Measurements from ENCODE around the gene PAPPA.

The PAPPA gene

DNA sequence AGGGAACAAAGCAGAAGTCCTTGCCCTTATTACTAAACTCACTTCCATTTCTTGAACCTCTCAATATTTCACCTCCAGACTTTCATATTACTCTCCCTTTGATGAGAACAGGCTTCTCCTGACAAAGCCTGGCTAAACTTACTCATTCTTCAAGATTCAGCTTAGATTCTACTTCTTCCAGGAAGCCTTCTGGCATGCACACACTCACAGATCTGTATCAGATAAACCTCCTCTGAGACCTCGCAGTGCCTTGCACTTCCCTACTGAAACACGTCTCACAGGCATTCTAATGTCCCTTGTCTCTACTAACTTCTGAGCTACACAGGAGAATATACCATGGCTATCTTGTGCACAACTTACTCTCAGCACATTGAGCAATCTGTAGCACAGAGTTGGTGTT is 16.6 kb upstream of the PAPPA start:
- H3K36me3 ChIP-seq (ENCODE audit: low read length): no peaks in the 10 kb centered on the region
- no peaks in the 10 kb centered on the region for H3F3A ChIP-seq (ENCODE audit: insufficient read depth)
- H3K9me2 ChIP-seq (replicated peaks; ENCODE audit: insufficient read depth, low read length): no peaks in the 10 kb centered on the region
- no peaks in the 10 kb centered on the region for H3K79me2 ChIP-seq (ENCODE audit: insufficient read depth, low read length)
- no peak overlapping the region for H2AFZ ChIP-seq (ENCODE audit: low read depth, low read length, severe bottlenecking)
- H3K27ac ChIP-seq (ENCODE audit: low read depth, low read length): no peak overlapping the region
- no peak overlapping the region for H3K4me2 ChIP-seq (ENCODE audit: low read depth, low read length, poor library complexity, severe bottlenecking)
- H3K9ac ChIP-seq (ENCODE audit: low read length): no peak overlapping the region
- no peak for TF ChIP-seq EZH2phosphoT487 (conservative IDR thresholded peaks at IDR 0.05; ENCODE audit: low read length)
- TF ChIP-seq, protein P1, sequence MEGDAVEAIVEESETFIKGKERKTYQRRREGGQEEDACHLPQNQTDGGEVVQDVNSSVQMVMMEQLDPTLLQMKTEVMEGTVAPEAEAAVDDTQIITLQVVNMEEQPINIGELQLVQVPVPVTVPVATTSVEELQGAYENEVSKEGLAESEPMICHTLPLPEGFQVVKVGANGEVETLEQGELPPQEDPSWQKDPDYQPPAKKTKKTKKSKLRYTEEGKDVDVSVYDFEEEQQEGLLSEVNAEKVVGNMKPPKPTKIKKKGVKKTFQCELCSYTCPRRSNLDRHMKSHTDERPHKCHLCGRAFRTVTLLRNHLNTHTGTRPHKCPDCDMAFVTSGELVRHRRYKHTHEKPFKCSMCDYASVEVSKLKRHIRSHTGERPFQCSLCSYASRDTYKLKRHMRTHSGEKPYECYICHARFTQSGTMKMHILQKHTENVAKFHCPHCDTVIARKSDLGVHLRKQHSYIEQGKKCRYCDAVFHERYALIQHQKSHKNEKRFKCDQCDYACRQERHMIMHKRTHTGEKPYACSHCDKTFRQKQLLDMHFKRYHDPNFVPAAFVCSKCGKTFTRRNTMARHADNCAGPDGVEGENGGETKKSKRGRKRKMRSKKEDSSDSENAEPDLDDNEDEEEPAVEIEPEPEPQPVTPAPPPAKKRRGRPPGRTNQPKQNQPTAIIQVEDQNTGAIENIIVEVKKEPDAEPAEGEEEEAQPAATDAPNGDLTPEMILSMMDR (IDR thresholded peaks at IDR 0.05; ENCODE audit: insufficient read depth, low read length, poor library complexity, severe bottlenecking): no peak
- H3K27me3 ChIP-seq (ENCODE audit: low read length): no peaks in the 10 kb centered on the region
- H3K4me3 ChIP-seq (ENCODE audit: insufficient read depth, low read length, poor library complexity, severe bottlenecking): no peak overlapping the region
- no peaks in the 10 kb centered on the region for H3K9me3 ChIP-seq (ENCODE audit: insufficient read depth, low read length)
- no peaks in the 10 kb centered on the region for H4K20me1 ChIP-seq (ENCODE audit: low read depth, low read length)

GRCh38 chr9:116137581-116137980 is 16.0 kb upstream of the PAPPA start:
- Histone ChIP-seq H4K20me1 (ENCODE audit: low read depth, low read length) (no peaks in the 10 kb centered on the region), H3K4me2 (ENCODE audit: low read depth, low read length, poor library complexity, severe bottlenecking) (no peak overlapping the region), H3K9me3 (ENCODE audit: insufficient read depth, low read length) (no peaks in the 10 kb centered on the region), H2AFZ (ENCODE audit: low read depth, low read length, severe bottlenecking) (no peak overlapping the region), H3K9ac (ENCODE audit: low read length) (no peak overlapping the region), H3K79me2 (ENCODE audit: insufficient read depth, low read length) (no peaks in the 10 kb centered on the region), H3K36me3 (ENCODE audit: low read length) (no peaks in the 10 kb centered on the region), H3K4me3 (ENCODE audit: insufficient read depth, low read length, poor library complexity, severe bottlenecking) (no peak overlapping the region), H3K9me2 (replicated peaks; ENCODE audit: insufficient read depth, low read length) (no peaks in the 10 kb centered on the region), H3K27ac (ENCODE audit: low read depth, low read length) (no peak overlapping the region), H3K27me3 (ENCODE audit: low read length) (no peaks in the 10 kb centered on the region), H3F3A (ENCODE audit: insufficient read depth) (no peaks in the 10 kb centered on the region)
- TF ChIP-seq EZH2phosphoT487 (conservative IDR thresholded peaks at IDR 0.05; ENCODE audit: low read length): no peak
- TF ChIP-seq, protein P1 (IDR thresholded peaks at IDR 0.05; ENCODE audit: insufficient read depth, low read length, poor library complexity, severe bottlenecking): no peak

DNA sequence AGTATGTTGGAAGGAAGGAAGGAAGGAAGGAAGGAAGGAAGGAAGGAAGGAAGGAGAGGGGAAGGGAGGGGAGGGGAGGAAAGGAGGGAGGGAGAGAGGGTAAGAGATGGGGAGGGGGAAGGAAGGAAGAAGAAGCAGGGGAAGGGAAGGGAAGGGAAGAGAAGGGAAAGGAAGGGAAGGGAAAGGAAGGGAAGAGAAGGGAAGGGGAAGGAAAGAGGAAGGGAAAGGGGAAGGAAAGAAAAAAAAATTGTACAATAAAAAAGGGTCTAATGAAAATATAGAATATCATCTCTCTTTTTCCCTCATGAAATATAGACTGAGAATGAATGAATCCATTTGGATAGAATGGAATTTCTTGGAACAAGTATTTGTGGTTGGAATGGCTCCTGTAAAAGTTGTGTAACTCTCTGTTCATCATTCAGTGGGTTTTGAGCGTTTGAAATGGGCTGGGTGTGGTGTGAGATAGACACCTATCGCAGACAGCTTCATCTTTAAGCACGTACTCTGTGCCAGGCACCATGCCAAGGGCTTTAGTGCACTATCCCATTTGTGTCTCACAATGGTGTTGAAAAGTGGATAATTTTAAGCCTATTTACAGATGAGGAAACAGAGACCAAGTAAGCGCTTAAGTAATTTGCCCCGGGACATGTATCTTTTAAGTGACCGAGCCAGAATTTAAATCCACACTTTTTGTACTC is 11.6 kb upstream of the PAPPA start:
- no peaks in the 10 kb centered on the region for H3K27me3 ChIP-seq (ENCODE audit: low read length)
- TF ChIP-seq, protein P1 (IDR thresholded peaks at IDR 0.05; ENCODE audit: insufficient read depth, low read length, poor library complexity, severe bottlenecking): no peak
- no peaks in the 10 kb centered on the region for H4K20me1 ChIP-seq (ENCODE audit: low read depth, low read length)
- H3K27ac ChIP-seq (ENCODE audit: low read depth, low read length): no peak overlapping the region
- no peak overlapping the region for H3K4me3 ChIP-seq (ENCODE audit: insufficient read depth, low read length, poor library complexity, severe bottlenecking)
- H3K36me3 ChIP-seq (ENCODE audit: low read length): no peaks in the 10 kb centered on the region
- H3K9me3 ChIP-seq (ENCODE audit: insufficient read depth, low read length): no peaks in the 10 kb centered on the region
- H2AFZ ChIP-seq (ENCODE audit: low read depth, low read length, severe bottlenecking): no peak overlapping the region
- no peaks in the 10 kb centered on the region for H3K79me2 ChIP-seq (ENCODE audit: insufficient read depth, low read length)
- no peak overlapping the region for H3K4me2 ChIP-seq (ENCODE audit: low read depth, low read length, poor library complexity, severe bottlenecking)
- no peaks in the 10 kb centered on the region for H3F3A ChIP-seq (ENCODE audit: insufficient read depth)
- H3K9ac ChIP-seq (ENCODE audit: low read length): no peak overlapping the region
- H3K9me2 ChIP-seq (replicated peaks; ENCODE audit: insufficient read depth, low read length): no peaks in the 10 kb centered on the region

Measured in SU-DHL-6 (cell line).